GM18517 (cell line): Measurements from ENCODE around the gene UROC1.

ENCODE experiments used
- ATAC-seq: cut with Tn5 transposase; IDR thresholded peaks from one replicate; pipeline ENCODE4 v1.9.1; 2021; ENCODE audit warnings: mild to moderate bottlenecking, moderate library complexity; ENCODE audit not compliant: unreplicated experiment

Gene UROC1

GRCh38 chr3:126481808-126482502, 35.6 kb downstream of the UROC1 start:
- ATAC-seq: no peak

GRCh38 chr3:126480861-126481260, 36.7 kb downstream of the UROC1 start:
- no peak for ATAC-seq

- ATAC-seq: no peak
Observed at GRCh38 chr3:126480206-126480605, 37.4 kb downstream of the UROC1 start.

GRCh38 chr3:126479642-126480041, 37.9 kb downstream of the UROC1 start:
- no peak for ATAC-seq

- no peak for ATAC-seq
Observed at GRCh38 chr3:126478581-126479310, 38.8 kb downstream of the UROC1 start.

- ATAC-seq: no peak
Observed at GRCh38 chr3:126477061-126477380, 40.6 kb downstream of the UROC1 start.

- ATAC-seq: peak; percentile 27
Observed at GRCh38 chr3:126476166-126477060, 41.2 kb downstream of the UROC1 start.

- ATAC-seq: peak; percentile 67
Observed at GRCh38 chr3:126475413-126476114, 42.0 kb downstream of the UROC1 start, which contains the start of gene ZXDC. ZXDC (minus strand) TSS chr3:126475891; CDS start chr3:126475865, 26 bp downstream.

GRCh38 chr3:126474498-126475412, 42.8 kb downstream of the UROC1 start:
- peak; percentile 27 for ATAC-seq

GRCh38 chr3:126473292-126474168, 44.0 kb downstream of the UROC1 start:
- no peak for ATAC-seq

- no peak for ATAC-seq
Observed at GRCh38 chr3:126472277-126473006, 45.1 kb downstream of the UROC1 start.

- no peak for ATAC-seq
Observed at GRCh38 chr3:126469479-126469878, 48.1 kb downstream of the UROC1 start.

- no peak for ATAC-seq
Observed at GRCh38 chr3:126468028-126468891, 49.3 kb downstream of the UROC1 start.

GRCh38 chr3:126467611-126467955, 50.0 kb downstream of the UROC1 start:
- no peak for ATAC-seq

- ATAC-seq: no peak
Observed at GRCh38 chr3:126466886-126467610, 50.5 kb downstream of the UROC1 start.

- ATAC-seq: no peak
Observed at GRCh38 chr3:126465928-126466544, 51.5 kb downstream of the UROC1 start.
